IMR-90 (cell line): ENCODE measurements around the gene HOXC12. TPM values are rescaled to one million over a fixed set of nuclear protein-coding genes. Genes with fewer than 3 reads are reported as not detected.

Experiments used
- ATAC-seq: fragments of 200-7000 bp; cut with Tn5 transposase; 2 replicates; pipeline ENCODE4 v1.9.1; 2020; ENCODE audit warnings: low read depth, mild to moderate bottlenecking, moderate library complexity
- BruUV-seq: library from RNA; stranded (reverse); fragments of 400-500 nt; replicated peaks from 2 replicates; lab custom pipeline; 2021; lab: Mats Ljungman, UMichigan
- CTCF ChIA-PET: fragments of 300-600 bp; formaldehyde crosslinking; extraction: SDS; loops from one replicate; lab custom pipeline; 2021; ENCODE audit warnings: antibody characterized with exemption; lab: Yijun Ruan, JAX
- POLR2A ChIA-PET: fragments of 300-600 bp; sonication (Branson Sonifier 250); formaldehyde crosslinking; loops from one replicate; lab custom pipeline; 2022; ENCODE audit warnings: antibody characterized with exemption; ENCODE audit not compliant: unreplicated experiment; lab: Charles Lee
- DNase-seq: peaks from one replicate; pipeline ENCODE4 v3.0.0; 2013
- H2AFZ ChIP-seq: replicated peaks from 2 replicates; pipeline ENCODE3; 2013; ENCODE audit warnings: low read length, mild to moderate bottlenecking; ENCODE audit not compliant: poor library complexity
- H2AK5ac ChIP-seq: 2 replicates; pipeline ENCODE4 v1.6.1; 2013; ENCODE audit warnings: low read depth, low read length, inconsistent platforms
- H2AK9ac ChIP-seq: replicated peaks from 2 replicates; pipeline ENCODE3; 2013; ENCODE audit warnings: mild to moderate bottlenecking, low read depth, low read length, moderate library complexity; ENCODE audit not compliant: poor library complexity
- H2BK120ac ChIP-seq: 2 replicates; pipeline ENCODE4 v1.6.1; 2013; ENCODE audit warnings: low read depth, low read length, inconsistent platforms
- H2BK15ac ChIP-seq: 3 replicates; pipeline ENCODE4 v1.6.1; 2013; ENCODE audit warnings: low read depth, low read length, inconsistent platforms
- H2BK20ac ChIP-seq: 2 replicates; pipeline ENCODE4 v1.6.1; 2013; ENCODE audit warnings: low read depth, mild to moderate bottlenecking, inconsistent platforms, low read length, moderate library complexity
- H2BK5ac ChIP-seq: 2 replicates; pipeline ENCODE4 v1.6.1; 2013; ENCODE audit warnings: mild to moderate bottlenecking, low read depth, low read length, inconsistent platforms; ENCODE audit not compliant: poor library complexity, severe bottlenecking
- H3K14ac ChIP-seq: replicated peaks from 2 replicates; pipeline ENCODE4 v1.6.1; 2013; ENCODE audit warnings: low read depth, low read length, inconsistent platforms
- H3K18ac ChIP-seq: 2 replicates; pipeline ENCODE4 v1.6.1; 2013; ENCODE audit warnings: low read depth, low read length, control low read depth
- H3K23ac ChIP-seq: 2 replicates; pipeline ENCODE4 v1.6.1; 2013; ENCODE audit warnings: low read depth, low read length, inconsistent platforms
- H3K27ac ChIP-seq: 2 replicates; pipeline ENCODE4 v1.5.1; 2013; ENCODE audit warnings: mild to moderate bottlenecking, control low read depth, low read length; ENCODE audit not compliant: insufficient read depth
- H3K27me3 ChIP-seq: 2 replicates; pipeline ENCODE4 v1.6.1; 2013; ENCODE audit warnings: low read length; ENCODE audit not compliant: control insufficient read depth, insufficient read depth
- H3K36me3 ChIP-seq: 2 replicates; pipeline ENCODE4 v1.6.1; 2013; ENCODE audit warnings: low read length, mixed read lengths; ENCODE audit not compliant: control insufficient read depth, insufficient read depth
- H3K4ac ChIP-seq: 2 replicates; pipeline ENCODE4 v1.6.1; 2013; ENCODE audit warnings: low read depth, low read length, inconsistent platforms
- H3K4me1 ChIP-seq: 2 replicates; pipeline ENCODE4 v1.6.1; 2013; ENCODE audit warnings: low read length, mixed read lengths; ENCODE audit not compliant: control insufficient read depth, insufficient read depth
- H3K4me2 ChIP-seq: 2 replicates; pipeline ENCODE4 v1.6.1; 2013; ENCODE audit warnings: low read depth, mild to moderate bottlenecking, control low read depth, low read length, moderate library complexity
- H3K4me3 ChIP-seq: 2 replicates; pipeline ENCODE4 v1.5.1; 2013; ENCODE audit warnings: low read depth, mild to moderate bottlenecking, control low read depth, low read length, moderate library complexity; ENCODE audit not compliant: insufficient read depth
- H3K56ac ChIP-seq: 2 replicates; pipeline ENCODE4 v1.6.1; 2013; ENCODE audit warnings: low read length, inconsistent platforms; ENCODE audit not compliant: insufficient read depth; ENCODE audit errors: extremely low read depth
- H3K79me1 ChIP-seq, 2 experiments: 2 replicates each; pipeline ENCODE4 v1.6.1; 2013; ENCODE audit warnings: low read length in 2 of 2, inconsistent platforms in 1 of 2, low read depth in 1 of 2
- H3K9ac ChIP-seq: 2 replicates; pipeline ENCODE4 v1.6.1; 2013; ENCODE audit warnings: low read depth, low read length, control low read depth
- H3K9me1 ChIP-seq: 2 replicates; pipeline ENCODE4 v1.6.1; 2013; ENCODE audit warnings: low read length, inconsistent platforms; ENCODE audit not compliant: insufficient read depth
- H3K9me3 ChIP-seq: 2 replicates; pipeline ENCODE4 v1.6.1; 2013; ENCODE audit warnings: low read length; ENCODE audit not compliant: control insufficient read depth, insufficient read depth
- H4K20me1 ChIP-seq: 2 replicates; pipeline ENCODE4 v1.6.1; 2013; ENCODE audit warnings: low read length, inconsistent platforms; ENCODE audit not compliant: insufficient read depth
- H4K5ac ChIP-seq: 2 replicates; pipeline ENCODE4 v1.6.1; 2013; ENCODE audit warnings: mild to moderate bottlenecking, low read depth, low read length, control low read depth
- H4K8ac ChIP-seq, 2 experiments: 2 replicates each; pipeline ENCODE4 v1.6.1; 2013; ENCODE audit warnings: low read depth in 2 of 2, low read length in 2 of 2, control low read depth in 1 of 2, inconsistent platforms in 1 of 2
- H4K91ac ChIP-seq: 2 replicates; pipeline ENCODE4 v1.6.1; 2013; ENCODE audit warnings: low read depth, low read length, inconsistent platforms; ENCODE audit not compliant: insufficient read depth
- BHLHE40 ChIP-seq: fragments of 150-350 bp; IDR thresholded peaks from 2 replicates; pipeline ENCODE4 v1.6.1; 2016; ENCODE audit warnings: mild to moderate bottlenecking, low read depth, low read length
- CHD1 ChIP-seq: IDR thresholded peaks from 2 replicates; pipeline ENCODE4 v1.6.1; 2012; ENCODE audit warnings: low read depth, low read length, improper control_type of control experiment
- CTCF ChIP-seq: conservative IDR thresholded peaks from 2 replicates; pipeline ENCODE4 v1.5.1; 2012; ENCODE audit warnings: mild to moderate bottlenecking, low read depth, low read length, improper control_type of control experiment
- FOS ChIP-seq: fragments of 150-350 bp; IDR thresholded peaks from 2 replicates; pipeline ENCODE4 v1.6.1; 2016; ENCODE audit warnings: low read depth, low read length
- MAFK ChIP-seq: IDR thresholded peaks from 2 replicates; pipeline ENCODE4 v1.6.1; 2012; ENCODE audit warnings: low read depth, low read length, improper control_type of control experiment
- MAZ ChIP-seq: IDR thresholded peaks from 2 replicates; pipeline ENCODE4 v1.6.1; 2012; ENCODE audit warnings: low read depth, mild to moderate bottlenecking, low read length, improper control_type of control experiment, moderate library complexity, borderline replicate concordance
- MXI1 ChIP-seq: IDR thresholded peaks from 2 replicates; pipeline ENCODE4 v1.6.1; 2012; ENCODE audit warnings: low read depth, mild to moderate bottlenecking, low read length, moderate library complexity, borderline replicate concordance
- NFE2L2 ChIP-seq: fragments of 150-350 bp; IDR thresholded peaks from 2 replicates; pipeline ENCODE4 v1.6.1; 2016; ENCODE audit warnings: low read depth, mild to moderate bottlenecking, low read length
- RAD21 ChIP-seq: IDR thresholded peaks from 2 replicates; pipeline ENCODE4 v1.6.1; 2012; ENCODE audit warnings: low read length, improper control_type of control experiment
- RCOR1 ChIP-seq: IDR thresholded peaks from 2 replicates; pipeline ENCODE4 v1.6.1; 2012; ENCODE audit warnings: mild to moderate bottlenecking, low read length, improper control_type of control experiment; ENCODE audit not compliant: insufficient replicate concordance
- RFX5 ChIP-seq: IDR thresholded peaks from 2 replicates; pipeline ENCODE4 v1.8.0; 2012; ENCODE audit warnings: low read depth, mild to moderate bottlenecking, low read length, moderate library complexity
- SMC3 ChIP-seq: fragments of 150-350 bp; IDR thresholded peaks from 2 replicates; pipeline ENCODE4 v1.6.1; 2016; ENCODE audit warnings: low read depth, mild to moderate bottlenecking, antibody characterized with exemption, low read length, moderate library complexity
- WGBS, 2 experiments: methylation state at CpG; one replicate each; pipeline versions ENCODE4 v1.1.5 to v1.1.7; 2013; ENCODE audit warnings: missing lambda C conversion rate in 2 of 2; ENCODE audit not compliant: insufficient read length in 1 of 2; ENCODE audit errors: extremely low coverage in 2 of 2; 5-methylcytosine and 5-hydroxymethylcytosine counted together
- dilution Hi-C: fragments of 300-500 bp; cut with HindIII; formaldehyde crosslinking; loops from one replicate; pipeline ENCODE4 v1.14.3; 2018; ENCODE audit warnings: low sequenced_read_pairs; ENCODE audit not compliant: unreplicated experiment
- in situ Hi-C: fragments of 300-500 bp; cut with MboI; formaldehyde crosslinking; loops from 3 replicates; pipeline ENCODE4 v1.14.3; 2019; ENCODE audit warnings: low sequenced_read_pairs, inconsistent platforms, mixed read lengths
- intact Hi-C: fragments of 100-400 bp; cut with micrococcal nuclease; formaldehyde crosslinking; loops from 2 replicates; pipeline ENCODE4 v1.10.0; 2022
- polyA plus RNA-seq, 3 experiments: library from polyadenylated mRNA; depleted of rRNA; stranded (reverse); fragments of >200 nt; gene quantifications; 2 replicates each; pipeline ENCODE4 v1.2.3, GENCODE V29; 2012; ENCODE audit warnings: low replicate concordance in 1 of 3
- total RNA-seq: library from RNA; depleted of rRNA; stranded (reverse); fragments of >200 nt; gene quantifications from 2 replicates; pipeline ENCODE4 v1.2.3, GENCODE V29; 2012

The HOXC12 gene
- total and polyA plus RNA-seq, 2 of the 4 experiments (the other 2 are of a cell fraction) = not detected

- Histone ChIP-seq H3K9ac (no peak overlapping the region), H3K4me2 (no peak overlapping the region)
These were observed 28.2 kb downstream of the HOXC12 start for GRCh38 chr12:53982648-53983567.

More at GRCh38 chr12:53982648-53983567, 28.2 kb downstream of the HOXC12 start:
- Histone ChIP-seq H3K79me1 (no peaks in the 10 kb centered on the region), H3K4me1 (no peaks in the 10 kb centered on the region), H2AK9ac (no peak overlapping the region), H4K8ac (no peak overlapping the region), H3K27ac (no peak overlapping the region), H3K18ac (no peak overlapping the region), H4K91ac (no peak overlapping the region), H3K14ac (no peak overlapping the region), H3K9me1 (no peaks in the 10 kb centered on the region), H3K23ac (no peak overlapping the region), H3K4ac (no peak overlapping the region), H2BK5ac (no peak overlapping the region), H3K4me3 (no peak overlapping the region), H3K9me3 (peaks cover 6% of the 10 kb centered on the region), H2BK120ac (no peak overlapping the region), H4K20me1 (no peaks in the 10 kb centered on the region), H2BK20ac (no peak overlapping the region), H4K5ac (no peak overlapping the region), H2BK15ac (no peak overlapping the region), H2AK5ac (no peak overlapping the region), H3K56ac (no peak overlapping the region), H3K27me3 (peaks cover 94% of the 10 kb centered on the region), H3K36me3 (no peaks in the 10 kb centered on the region), H2AFZ (no peak overlapping the region)
- no TSS peak for BruUV-seq
- in situ Hi-C loops = no loop called here
- dilution Hi-C loops = no loop called here
- DNase-seq (no peak), ATAC-seq (no peak)
- intact Hi-C loops = no loop called here
- ChIA-PET CTCF (no interaction called here), POLR2A (no interaction called here)
- 0% methylated on average over 3 of the region's 26 CpGs; no CpG with 5 or more reads in 1 of the 2 experiments for WGBS, 2 experiments
- TF ChIP-seq MXI1 = no peak
- no peak for TF ChIP-seq FOS
- no peak for TF ChIP-seq BHLHE40
- TF ChIP-seq RFX5 = no peak
- TF ChIP-seq SMC3 = no peak
- TF ChIP-seq CHD1 = no peak
- no peak for TF ChIP-seq RAD21
- TF ChIP-seq MAZ = no peak
- TF ChIP-seq NFE2L2 = no peak
- TF ChIP-seq CTCF = no peak
- no peak for TF ChIP-seq MAFK
- TF ChIP-seq RCOR1 = no peak
